CD4-positive, alpha-beta T cell treated with Interleukin-17A for 1 hour (primary cell): ENCODE data around the gene GADD45GIP1.

Experiments
- DNase-seq: peaks from one replicate; pipeline ENCODE4 v3.0.0-alpha.2; 2020

The GADD45GIP1 gene

GRCh38 chr19:12956446-12957388 lies at the start of gene GADD45GIP1:
Gene GADD45GIP1, minus strand, starts transcription at chr19:12957223. Its CDS starts 11 bp downstream, at chr19:12957212.
- DNase-seq = peak; percentile 83

DNA sequence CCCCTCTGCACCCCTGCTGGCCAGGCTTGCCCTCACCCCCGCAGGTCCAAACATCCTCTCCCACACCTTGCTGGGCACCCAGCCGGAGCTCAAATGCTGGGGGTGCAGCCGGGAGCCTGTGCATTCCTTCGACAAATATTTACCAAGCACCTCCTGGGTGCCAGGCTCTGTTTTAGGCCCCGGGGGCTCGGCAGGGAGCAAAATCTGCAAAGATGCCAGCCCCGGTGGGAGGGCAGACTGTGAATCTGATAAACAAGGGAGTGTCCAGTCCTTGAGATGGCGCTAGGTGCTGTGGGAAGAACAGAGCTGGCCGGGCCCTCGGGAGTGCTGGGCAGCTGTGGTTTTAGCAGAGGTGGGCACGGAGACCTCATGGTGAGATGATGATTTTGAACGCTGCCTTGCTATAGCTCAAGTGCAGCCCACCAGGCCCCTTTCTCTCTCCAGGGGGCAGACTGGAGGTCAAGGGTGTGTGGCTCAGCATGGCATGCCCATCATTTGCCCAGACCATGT lies 48.9 kb upstream of the GADD45GIP1 start:
- DNase-seq = no peak

- DNase-seq = no peak
Measured at GRCh38 chr19:13005253-13005652, 48.2 kb upstream of the GADD45GIP1 start.

- DNase-seq = no peak
Measured at GRCh38 chr19:13004273-13004672, 47.2 kb upstream of the GADD45GIP1 start.

GRCh38 chr19:13003081-13003480 lies 46.1 kb upstream of the GADD45GIP1 start:
- no peak for DNase-seq

DNA sequence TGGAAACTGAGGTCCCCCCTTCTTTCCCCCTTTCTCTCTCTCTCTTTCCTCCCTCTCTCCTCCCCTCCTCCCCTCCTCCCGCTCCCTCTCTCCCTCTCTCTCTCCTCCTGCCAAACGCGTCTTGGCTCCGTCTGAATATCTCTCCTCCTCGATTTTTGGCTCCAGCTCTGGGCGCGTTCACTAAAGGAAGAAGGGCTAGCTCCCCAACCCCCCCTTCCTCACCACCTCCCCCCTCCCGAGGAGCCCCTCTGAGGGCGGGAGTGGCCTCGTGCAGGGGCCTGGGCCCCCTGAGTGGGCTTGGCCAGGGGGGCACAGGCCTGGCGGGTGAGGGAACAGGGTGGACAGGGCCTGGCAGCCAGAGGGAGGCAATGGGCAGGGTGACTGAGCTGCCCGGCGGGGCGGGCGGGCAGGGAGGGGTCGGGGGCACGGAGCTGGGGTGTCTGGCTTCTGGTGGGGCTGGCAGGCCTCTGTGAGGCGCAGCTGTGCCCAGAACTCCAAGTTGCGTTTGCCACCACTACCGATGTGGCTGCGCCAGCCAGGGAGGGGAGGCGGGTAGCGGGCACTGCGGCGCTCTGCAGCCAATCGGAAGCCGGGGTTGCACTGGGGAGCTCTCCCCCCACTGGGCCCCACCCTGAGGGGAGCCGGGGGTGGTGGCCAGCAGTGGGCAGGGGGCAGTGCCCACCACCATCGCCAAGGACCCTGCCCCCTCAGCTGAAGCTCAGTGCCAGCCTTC lies 45.3 kb upstream of the GADD45GIP1 start:
- DNase-seq = no peak

GRCh38 chr19:13001502-13002165 lies 44.6 kb upstream of the GADD45GIP1 start:
- DNase-seq = no peak

DNA sequence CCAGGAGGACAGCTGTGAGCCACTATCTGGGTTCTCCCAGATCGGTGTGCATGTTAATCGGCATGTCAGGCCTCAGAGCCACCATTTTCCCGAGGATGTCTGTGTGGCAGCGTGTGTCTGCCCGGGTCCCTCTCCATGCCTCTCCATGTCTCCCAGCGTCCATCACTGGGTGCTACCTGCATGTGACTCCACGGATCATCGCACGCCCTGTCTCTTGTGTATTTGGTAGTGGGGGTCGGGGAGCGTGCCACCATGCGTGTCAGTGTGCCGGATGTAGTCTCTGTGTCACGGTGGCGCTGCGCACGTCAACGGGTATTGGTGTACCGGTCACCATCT lies 44.1 kb upstream of the GADD45GIP1 start:
- no peak for DNase-seq

GRCh38 chr19:12997967-12998940 lies 41.2 kb upstream of the GADD45GIP1 start:
- DNase-seq = no peak

DNA sequence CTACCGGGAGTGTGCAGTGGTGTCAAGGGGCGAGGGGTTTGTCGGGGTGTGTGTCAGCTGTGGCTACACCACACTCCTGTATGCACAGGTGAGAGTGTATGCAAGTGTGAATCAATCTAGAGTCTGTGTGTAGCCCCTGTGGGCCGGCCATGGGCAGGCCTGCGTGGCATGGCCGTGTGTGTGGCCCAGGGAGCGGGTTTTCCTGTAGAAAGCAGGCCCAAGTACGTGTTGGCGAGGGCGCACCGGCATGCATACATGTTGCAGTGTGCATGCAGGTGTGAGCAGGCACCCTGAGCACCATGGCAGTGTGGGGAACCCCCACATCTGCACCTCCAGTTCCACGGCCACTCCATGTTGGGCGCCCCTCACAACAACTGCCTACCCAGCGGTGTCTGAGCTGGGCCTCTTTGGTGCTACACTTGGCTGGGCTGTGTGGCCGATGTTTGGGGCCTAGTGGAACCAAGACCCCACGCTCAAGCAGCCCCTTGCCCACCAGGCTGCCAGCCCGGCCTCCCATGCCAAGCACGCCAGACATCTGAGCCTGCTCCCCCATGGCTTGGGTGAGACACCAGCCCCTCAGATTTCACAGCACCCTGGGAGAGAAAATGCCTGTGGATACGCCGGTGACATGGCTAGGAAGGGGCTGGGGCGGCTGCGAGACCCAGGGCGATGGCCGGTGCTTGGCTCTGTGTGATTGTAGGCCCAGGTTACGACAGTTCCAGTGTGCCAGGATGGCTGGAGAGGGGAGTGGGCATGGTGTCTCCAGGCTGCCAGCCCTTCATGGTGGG lies 40.4 kb upstream of the GADD45GIP1 start:
- no peak for DNase-seq

GRCh38 chr19:12996406-12997094 lies 39.5 kb upstream of the GADD45GIP1 start:
- DNase-seq = no peak

DNA sequence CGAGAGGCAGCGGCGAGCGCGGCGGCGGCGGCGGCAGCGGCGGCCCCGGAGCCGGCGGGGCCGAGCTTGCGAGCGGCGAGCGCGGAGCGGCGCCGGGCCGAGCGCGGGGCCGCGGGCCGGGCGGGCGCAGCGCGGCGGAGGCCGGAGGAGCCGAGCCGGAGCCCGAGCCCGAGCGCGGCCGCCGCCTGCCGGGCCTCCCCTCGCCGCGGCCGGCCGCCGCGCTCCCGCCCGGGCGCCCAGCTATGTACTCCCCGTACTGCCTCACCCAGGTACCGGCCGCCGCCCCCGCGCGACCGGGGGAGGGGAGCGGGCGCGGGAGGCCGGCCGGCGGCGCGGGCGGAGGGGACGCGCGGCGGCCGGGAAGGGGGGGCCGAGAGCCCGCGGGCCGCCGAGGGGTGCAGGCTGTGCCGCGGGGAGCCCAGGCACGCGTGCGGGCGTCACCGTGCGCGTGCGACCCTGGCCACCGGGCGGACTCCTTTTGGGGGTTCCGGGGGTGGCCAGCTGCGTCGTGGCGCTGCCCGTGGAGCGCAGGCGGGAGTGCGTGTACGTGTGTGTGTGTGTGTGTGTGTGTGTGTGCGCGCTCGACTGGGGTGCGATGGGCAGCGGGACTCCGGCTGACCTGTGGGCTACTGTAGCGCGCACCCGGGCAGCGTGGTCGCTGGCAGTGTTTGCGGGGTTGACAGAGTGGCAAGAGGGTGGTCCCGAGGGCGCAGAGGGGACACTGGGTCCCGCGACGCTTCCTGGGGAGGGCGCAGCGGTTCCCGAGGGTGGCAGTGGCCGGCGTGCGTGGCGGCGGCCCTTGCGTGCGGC lies 38.8 kb upstream of the GADD45GIP1 start:
- peak; percentile 17 for DNase-seq

- peak; percentile 66 for DNase-seq
Measured at GRCh38 chr19:12994701-12995595, 37.9 kb upstream of the GADD45GIP1 start, which contains the start of gene NFIX. Gene NFIX, plus strand, starts transcription at chr19:12995475. Its CDS starts 363 bp downstream, at chr19:12995838.

DNA sequence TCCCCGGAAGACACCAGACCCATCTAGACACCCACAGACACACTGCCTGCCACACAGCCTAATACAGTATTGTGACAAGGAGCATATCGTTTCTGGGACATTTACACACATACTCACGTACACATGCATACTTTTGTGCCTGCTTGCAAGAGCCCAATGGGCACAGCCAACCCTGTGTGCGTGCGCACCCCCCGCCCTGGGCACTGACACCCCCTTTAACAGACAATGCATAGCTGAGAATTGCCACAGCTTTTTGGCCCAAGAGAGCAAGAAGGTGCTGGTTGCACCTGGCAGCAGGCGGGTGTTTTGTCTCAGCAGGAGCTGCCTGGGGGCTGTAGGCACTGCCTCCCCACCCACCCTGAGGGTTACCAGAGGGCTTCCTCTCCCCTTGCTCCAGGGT lies 36.5 kb upstream of the GADD45GIP1 start:
- no peak for DNase-seq

DNA sequence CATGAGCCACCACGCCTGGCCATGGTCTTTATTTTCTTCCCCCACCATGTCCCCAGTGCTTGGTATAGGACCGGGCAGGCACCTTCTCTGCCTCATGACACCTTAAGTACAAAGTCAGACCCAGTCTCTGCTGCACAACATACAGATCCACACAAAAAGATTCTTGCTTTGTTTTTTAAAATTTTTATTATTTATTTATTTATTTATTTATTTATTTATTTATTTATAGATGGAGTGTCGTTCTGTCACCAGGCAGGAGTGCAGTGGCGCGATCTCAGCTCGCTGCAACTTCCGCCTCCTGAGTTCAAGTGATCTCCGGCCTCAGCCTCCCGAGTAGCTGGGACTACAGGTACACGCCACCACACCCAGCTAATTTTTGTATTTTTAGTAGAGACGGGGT lies 35.7 kb upstream of the GADD45GIP1 start:
- no peak for DNase-seq

GRCh38 chr19:12991296-12991695 lies 34.3 kb upstream of the GADD45GIP1 start:
- no peak for DNase-seq

DNA sequence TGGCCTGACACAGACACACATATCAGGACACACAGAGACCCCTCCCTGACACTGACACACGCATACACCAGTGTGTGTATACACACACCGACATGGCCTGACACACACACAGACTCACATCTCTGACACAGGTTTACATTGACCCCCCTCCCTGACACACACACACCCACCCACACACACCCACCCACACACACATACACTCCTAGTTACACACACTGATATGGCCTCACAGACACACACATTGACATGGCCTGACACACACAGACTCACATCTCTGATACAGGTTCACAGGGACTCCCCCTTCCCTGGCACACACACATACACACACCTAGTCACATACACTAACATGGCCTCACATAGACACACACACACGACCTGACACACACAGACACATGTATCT lies 33.8 kb upstream of the GADD45GIP1 start:
- DNase-seq = no peak

- no peak for DNase-seq
Measured at GRCh38 chr19:12990431-12990830, 33.4 kb upstream of the GADD45GIP1 start.
